Measurements from ENCODE around the gene SMOC2. TPM values are rescaled to one million over a fixed set of nuclear protein-coding genes. Genes with fewer than 3 reads are reported as not detected.
"Not testable (repeated sequence)": the region's sequence is repeated elsewhere in the genome, so short reads cannot be mapped to it uniquely, and the experiment has no call there.

Gene SMOC2
- total RNA-seq, 1 experiment from 2014 or later: 0.42 TPM

DNA sequence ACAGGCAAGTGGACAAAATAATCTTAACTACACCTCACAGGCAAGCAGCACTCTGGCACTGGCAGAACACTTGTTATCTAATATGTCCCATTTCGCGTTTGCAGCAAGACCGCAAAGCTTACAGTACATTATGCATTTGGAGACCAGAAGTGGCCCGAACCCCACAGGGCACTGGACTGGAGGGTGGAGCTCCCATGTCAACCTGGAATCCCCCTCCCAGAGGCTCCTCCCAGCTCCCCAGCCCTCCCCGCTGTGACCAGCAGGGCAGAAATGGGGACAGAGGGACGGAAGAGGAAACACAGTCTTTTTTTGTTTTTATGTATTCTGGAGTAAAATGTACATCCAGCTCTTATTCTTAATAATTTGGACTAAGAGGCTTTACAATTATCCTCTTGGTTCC is 263.7 kb downstream of the SMOC2 start (continued):
- TF ChIP-seq, protein P1, sequence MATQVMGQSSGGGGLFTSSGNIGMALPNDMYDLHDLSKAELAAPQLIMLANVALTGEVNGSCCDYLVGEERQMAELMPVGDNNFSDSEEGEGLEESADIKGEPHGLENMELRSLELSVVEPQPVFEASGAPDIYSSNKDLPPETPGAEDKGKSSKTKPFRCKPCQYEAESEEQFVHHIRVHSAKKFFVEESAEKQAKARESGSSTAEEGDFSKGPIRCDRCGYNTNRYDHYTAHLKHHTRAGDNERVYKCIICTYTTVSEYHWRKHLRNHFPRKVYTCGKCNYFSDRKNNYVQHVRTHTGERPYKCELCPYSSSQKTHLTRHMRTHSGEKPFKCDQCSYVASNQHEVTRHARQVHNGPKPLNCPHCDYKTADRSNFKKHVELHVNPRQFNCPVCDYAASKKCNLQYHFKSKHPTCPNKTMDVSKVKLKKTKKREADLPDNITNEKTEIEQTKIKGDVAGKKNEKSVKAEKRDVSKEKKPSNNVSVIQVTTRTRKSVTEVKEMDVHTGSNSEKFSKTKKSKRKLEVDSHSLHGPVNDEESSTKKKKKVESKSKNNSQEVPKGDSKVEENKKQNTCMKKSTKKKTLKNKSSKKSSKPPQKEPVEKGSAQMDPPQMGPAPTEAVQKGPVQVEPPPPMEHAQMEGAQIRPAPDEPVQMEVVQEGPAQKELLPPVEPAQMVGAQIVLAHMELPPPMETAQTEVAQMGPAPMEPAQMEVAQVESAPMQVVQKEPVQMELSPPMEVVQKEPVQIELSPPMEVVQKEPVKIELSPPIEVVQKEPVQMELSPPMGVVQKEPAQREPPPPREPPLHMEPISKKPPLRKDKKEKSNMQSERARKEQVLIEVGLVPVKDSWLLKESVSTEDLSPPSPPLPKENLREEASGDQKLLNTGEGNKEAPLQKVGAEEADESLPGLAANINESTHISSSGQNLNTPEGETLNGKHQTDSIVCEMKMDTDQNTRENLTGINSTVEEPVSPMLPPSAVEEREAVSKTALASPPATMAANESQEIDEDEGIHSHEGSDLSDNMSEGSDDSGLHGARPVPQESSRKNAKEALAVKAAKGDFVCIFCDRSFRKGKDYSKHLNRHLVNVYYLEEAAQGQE (IDR thresholded peaks at IDR 0.05; ENCODE audit: low read depth): no peak
- no peak for TF ChIP-seq CBX3 (IDR thresholded peaks at IDR 0.05; ENCODE audit: low read depth)
- no peak for TF ChIP-seq EZH2 (IDR thresholded peaks at IDR 0.05)
- TF ChIP-seq ELF1 (IDR thresholded peaks at IDR 0.05; ENCODE audit: borderline replicate concordance, low read depth): no peak
- no peak for TF ChIP-seq ZFX (IDR thresholded peaks at IDR 0.05)

DNA sequence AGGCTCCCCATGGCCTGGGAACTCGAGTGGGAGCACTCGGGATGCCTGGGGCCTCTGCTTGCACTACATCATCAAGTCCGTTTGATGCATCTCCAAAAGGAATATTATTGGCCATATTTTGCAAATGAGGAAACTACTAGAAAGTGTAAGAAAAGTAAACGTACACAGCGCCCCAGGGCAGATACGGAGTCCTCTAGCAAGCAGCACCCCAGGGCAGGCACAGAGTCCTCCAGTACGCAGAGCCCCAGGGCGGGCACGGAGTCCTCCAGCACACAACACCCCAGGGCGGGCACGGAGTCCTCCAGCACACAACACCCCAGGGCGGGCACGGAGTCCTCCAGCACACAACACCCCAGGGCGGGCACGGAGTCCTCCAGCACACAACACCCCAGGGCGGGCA is 264.3 kb downstream of the SMOC2 start:
- H3K9me2 ChIP-seq (ENCODE audit: insufficient read depth); POLR2A ChIA-PET; H3K27ac ChIP-seq (ENCODE audit: low read depth, low read length); BruUV-seq (replicated peaks); DNase-seq (ENCODE audit: low read depth, low spot score); ATAC-seq; H4K20me1 ChIP-seq (ENCODE audit: insufficient read depth); H3K36me3 ChIP-seq (ENCODE audit: control insufficient read depth in 1 of 2, insufficient read depth in 2 of 2, low read length in 2 of 2); H3K9ac ChIP-seq (ENCODE audit: low read length); H3K9me3 ChIP-seq (ENCODE audit: control insufficient read depth in 1 of 2, insufficient read depth in 1 of 2, low read depth in 1 of 2, low read length in 2 of 2); H3K79me2 ChIP-seq (ENCODE audit: insufficient read depth, low read length); H3K4me3 ChIP-seq (replicated peaks in 1 of 2; ENCODE audit: low read depth in 1 of 2, low read length in 2 of 2); H3K4me1 ChIP-seq (ENCODE audit: control insufficient read depth in 1 of 2, insufficient read depth in 2 of 2, low read length in 2 of 2); H3K4me2 ChIP-seq (ENCODE audit: low read length); H3K27me3 ChIP-seq (ENCODE audit: insufficient read depth, low read length); RAD21 ChIA-PET (ENCODE audit: low non-redundant PET in 1 of 2, low total read pairs in 2 of 2, uncharacterized antibody in 2 of 2, unreplicated experiment in 2 of 2); intact Hi-C loops (cut with micrococcal nuclease); H2AFZ ChIP-seq (ENCODE audit: low read depth, low read length, poor library complexity, severe bottlenecking): not testable (repeated sequence)
- CTCF ChIA-PET: interaction anchor here (1.4 kb wide), 1 partner anchor 9 kb away, joined by 3 read pairs; no protein-coding TSS in a partner anchor
